Caco-2 (cell line): ENCODE results near the gene MMAB. TPM values are rescaled to one million over a fixed set of nuclear protein-coding genes. Genes with fewer than 3 reads are reported as not detected.

ENCODE experiments used
- BruUV-seq: library from RNA; stranded (reverse); fragments of 400-500 nt; replicated peaks from 2 replicates; lab custom pipeline; 2021; lab: Mats Ljungman, UMichigan
- CTCF ChIA-PET: fragments of 300-600 bp; sonication (Branson Sonifier 250); formaldehyde crosslinking; loops from one replicate; lab custom pipeline; 2022; ENCODE audit warnings: antibody characterized with exemption; lab: Charles Lee
- POLR2A ChIA-PET: fragments of 300-600 bp; sonication (Branson Sonifier 250); formaldehyde crosslinking; loops from one replicate; lab custom pipeline; 2022; ENCODE audit warnings: antibody characterized with exemption; lab: Charles Lee
- DNase-seq, 2 experiments: peaks; one replicate each; pipeline versions ENCODE4 v3.0.0 to v3.0.0-alpha.2; 2020 to 2022
- H3K27me3 ChIP-seq: replicated peaks from 2 replicates; pipeline ENCODE4 v1.6.0; 2011; ENCODE audit warnings: low read length; ENCODE audit not compliant: control insufficient read depth, insufficient read depth
- H3K36me3 ChIP-seq: 2 replicates; pipeline ENCODE4 v1.5.1; 2011; ENCODE audit warnings: low read length; ENCODE audit not compliant: control insufficient read depth, insufficient read depth
- H3K4me1 ChIP-seq: fragments of 250-450 bp; sonication (Bioruptor Pico); 2 replicates; pipeline ENCODE4 v1.5.1; 2020; ENCODE audit warnings: mild to moderate bottlenecking
- H3K4me3 ChIP-seq: 2 replicates; pipeline ENCODE4 v1.5.1; 2011; ENCODE audit warnings: low read depth, mild to moderate bottlenecking, control low read depth, low read length
- H3K9me3 ChIP-seq: fragments of 250-450 bp; sonication (Bioruptor Pico); 2 replicates; pipeline ENCODE4 v1.5.1; 2020; ENCODE audit warnings: mild to moderate bottlenecking, moderate library complexity
- H3K27ac Mint-ChIP-seq: one replicate; pipeline ENCODE4 v1.8.0; 2022; ENCODE audit warnings: mixed read lengths; ENCODE audit not compliant: unreplicated experiment
- H3K27me3 Mint-ChIP-seq: one replicate; pipeline ENCODE4 v1.8.0; 2022; ENCODE audit warnings: mixed read lengths; ENCODE audit not compliant: insufficient read depth, unreplicated experiment
- H3K36me3 Mint-ChIP-seq: one replicate; pipeline ENCODE4 v1.8.0; 2022; ENCODE audit warnings: mild to moderate bottlenecking, mixed read lengths; ENCODE audit not compliant: insufficient read depth, unreplicated experiment
- H3K4me1 Mint-ChIP-seq: one replicate; pipeline ENCODE4 v1.8.0; 2022; ENCODE audit warnings: low read depth, mixed read lengths; ENCODE audit not compliant: unreplicated experiment
- H3K4me3 Mint-ChIP-seq: one replicate; pipeline ENCODE4 v1.8.0; 2022; ENCODE audit warnings: mild to moderate bottlenecking, moderate library complexity, mixed read lengths; ENCODE audit not compliant: unreplicated experiment
- H3K9me3 Mint-ChIP-seq: one replicate; pipeline ENCODE4 v1.8.0; 2022; ENCODE audit warnings: mixed read lengths; ENCODE audit not compliant: unreplicated experiment
- CTCF ChIP-seq, 2 experiments: fragments of 200-600 bp in 1 of 2; IDR thresholded peaks; 1 replicate in 1 of 2; 2 replicates in 1 of 2; pipeline versions ENCODE4 v1.5.1 to v1.8.0; 2011 to 2022; ENCODE audit warnings: antibody characterized with exemption in 1 of 2, control low read depth in 1 of 2, inconsistent platforms in 1 of 2, low read depth in 1 of 2, low read length in 1 of 2, mild to moderate bottlenecking in 1 of 2, moderate library complexity in 1 of 2; ENCODE audit not compliant: insufficient read depth in 1 of 2, severe bottlenecking in 1 of 2, unreplicated experiment in 1 of 2
- intact Hi-C: fragments of 100-400 bp; cut with micrococcal nuclease; formaldehyde crosslinking; loops from one replicate; pipeline ENCODE4 v1.10.0; 2022; ENCODE audit not compliant: unreplicated experiment
- total RNA-seq: library from RNA; stranded (reverse); gene quantifications from 2 replicates; pipeline ENCODE4 v1.2.3, GENCODE V29; 2022

The MMAB gene
- total RNA-seq, 1 experiment from 2014 or later, result 48.9 TPM

GRCh38 chr12:109504068-109504467, 69.2 kb downstream of the MMAB start:
- ChIA-PET POLR2A (no interaction called here), CTCF (no interaction called here)
- Mint-ChIP-seq H3K27me3 (no peaks in the 10 kb centered on the region), H3K27ac (no peak overlapping the region), H3K9me3 (no peaks in the 10 kb centered on the region), H3K4me1 (no peaks in the 10 kb centered on the region), H3K4me3 (no peak overlapping the region), H3K36me3 (peaks cover 12% of the 10 kb centered on the region)
- Histone ChIP-seq H3K27me3 (no peaks in the 10 kb centered on the region), H3K4me3 (no peak overlapping the region), H3K36me3 (peaks cover 3% of the 10 kb centered on the region; the same call in 1 of the 2 replicates), H3K9me3 (no peaks in the 10 kb centered on the region), H3K4me1 (no peaks in the 10 kb centered on the region)
- DNase-seq, result no peak
- BruUV-seq, result no TSS peak
- intact Hi-C loops, result no loop called here
- no peak for TF ChIP-seq CTCF (IDR thresholded peaks at IDR 0.05; ENCODE audit: insufficient read depth in 1 of 2, low read depth in 1 of 2, low read length in 1 of 2, severe bottlenecking in 1 of 2, unreplicated experiment in 1 of 2)

Other genes with a start within 250 kb of the MMAB start
- gene MYO1H, start 225.6 kb downstream of the MMAB start, total RNA-seq, result 0.18 TPM in 1 of 2 replicates, not detected in the other
- 40.2 and 41.5 TPM in 2 replicates for gene KCTD10, start 96.2 kb downstream of the MMAB start, total RNA-seq
- 38.4 and 40.2 TPM in 2 replicates for gene UBE3B, start 95.9 kb downstream of the MMAB start, total RNA-seq
- gene MVK, start 290 bp upstream of the MMAB start, total RNA-seq, result 28.4 and 28.9 TPM in 2 replicates
- gene FAM222A, start 140.3 kb upstream of the MMAB start, total RNA-seq, result 17.4 and 18.0 TPM in 2 replicates